ENCODE data around the gene TMEM108.

The TMEM108 gene

DNA sequence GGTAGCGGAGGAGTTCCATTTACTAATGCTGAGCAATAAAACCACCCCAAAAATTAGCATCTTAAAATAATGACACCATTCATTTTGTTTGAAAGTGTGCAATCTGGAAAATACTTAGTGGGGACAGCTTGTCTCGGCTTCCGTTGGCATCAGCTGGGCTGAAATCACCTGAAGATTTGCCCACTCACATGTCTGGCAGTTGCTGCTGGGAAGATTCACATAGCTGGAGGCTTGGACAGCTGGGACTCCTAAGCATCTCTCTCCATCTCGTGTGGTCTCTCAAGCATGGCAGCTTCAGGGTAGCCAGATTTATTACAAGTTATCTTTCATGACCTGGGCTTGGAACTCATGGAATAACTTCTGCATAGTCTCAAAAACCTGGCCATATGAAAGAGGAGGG lies 323.2 kb downstream of the TMEM108 start:
- DNase-seq (ENCODE audit: low spot score): no peak

- DNase-seq (ENCODE audit: low spot score): no peak
Observed at GRCh38 chr3:133362539-133362938, 324.3 kb downstream of the TMEM108 start.

- DNase-seq (ENCODE audit: low spot score): no peak
Observed at GRCh38 chr3:133364704-133365103, 326.5 kb downstream of the TMEM108 start.

- DNase-seq (ENCODE audit: low spot score): no peak
Observed at GRCh38 chr3:133366921-133367320, 328.7 kb downstream of the TMEM108 start.

DNA sequence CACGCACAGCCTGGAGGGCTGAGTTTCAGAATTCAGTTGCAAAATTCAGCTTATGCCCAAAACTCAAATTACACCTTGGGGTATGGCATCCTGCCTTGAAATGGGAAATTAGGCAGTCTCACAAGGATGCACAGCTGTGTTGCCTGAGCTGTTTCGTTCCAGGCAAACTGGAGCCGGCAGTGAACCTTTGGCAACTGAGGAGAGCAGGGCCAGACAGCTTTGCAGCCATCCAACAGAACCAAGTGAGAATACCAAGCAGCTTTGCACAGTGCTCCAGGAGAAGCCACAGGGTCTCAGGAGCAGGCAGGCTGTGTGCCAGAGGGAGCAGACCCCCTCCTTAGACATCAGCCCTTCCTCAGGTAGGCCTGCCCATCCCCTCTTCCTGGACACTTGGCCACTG lies 329.2 kb downstream of the TMEM108 start:
- DNase-seq (ENCODE audit: low spot score): no peak

DNA sequence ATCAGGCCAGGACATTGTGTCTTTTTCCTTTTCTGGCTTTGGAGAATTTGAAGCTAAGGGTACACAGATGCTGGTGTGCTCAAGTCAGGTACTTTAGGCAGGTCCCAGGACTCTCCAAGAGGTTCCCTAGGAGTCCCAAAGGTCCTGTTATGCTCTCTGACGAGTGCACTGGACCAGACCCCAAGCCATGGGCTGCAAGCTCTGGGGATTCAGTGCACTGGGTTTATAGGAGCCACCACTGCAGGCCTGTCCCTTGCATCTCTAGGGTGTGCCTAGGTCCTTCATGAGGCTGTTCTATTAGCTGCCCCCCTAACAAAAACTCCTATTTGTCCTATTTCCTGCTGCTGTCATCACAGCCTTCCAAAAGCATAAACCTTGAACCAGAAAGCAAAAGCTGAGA lies 329.8 kb downstream of the TMEM108 start:
- DNase-seq (ENCODE audit: low spot score): no peak

- no peak for DNase-seq (ENCODE audit: low spot score)
Observed at GRCh38 chr3:133368371-133369067, 330.3 kb downstream of the TMEM108 start.

DNA sequence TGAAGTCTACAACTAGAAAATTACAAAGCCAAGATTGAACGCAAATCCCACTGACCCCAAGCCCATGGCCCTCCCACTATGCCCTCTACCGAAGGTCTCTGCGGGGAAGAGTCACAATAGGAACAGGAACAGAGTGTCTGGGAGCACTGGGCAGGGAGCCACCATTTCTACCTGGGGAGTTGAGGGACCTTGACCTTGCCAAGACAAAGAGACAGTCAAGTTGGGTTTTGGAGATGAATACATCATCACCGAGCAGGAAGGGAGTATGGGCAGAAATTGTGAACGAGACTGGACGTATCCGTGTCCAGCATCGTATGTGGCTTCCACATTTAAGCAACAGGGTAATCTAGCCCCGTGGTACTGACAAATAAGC lies 330.9 kb downstream of the TMEM108 start:
- DNase-seq (ENCODE audit: low spot score): no peak

GRCh38 chr3:133371181-133371580 lies 333.0 kb downstream of the TMEM108 start:
- DNase-seq (ENCODE audit: low spot score): no peak

DNA sequence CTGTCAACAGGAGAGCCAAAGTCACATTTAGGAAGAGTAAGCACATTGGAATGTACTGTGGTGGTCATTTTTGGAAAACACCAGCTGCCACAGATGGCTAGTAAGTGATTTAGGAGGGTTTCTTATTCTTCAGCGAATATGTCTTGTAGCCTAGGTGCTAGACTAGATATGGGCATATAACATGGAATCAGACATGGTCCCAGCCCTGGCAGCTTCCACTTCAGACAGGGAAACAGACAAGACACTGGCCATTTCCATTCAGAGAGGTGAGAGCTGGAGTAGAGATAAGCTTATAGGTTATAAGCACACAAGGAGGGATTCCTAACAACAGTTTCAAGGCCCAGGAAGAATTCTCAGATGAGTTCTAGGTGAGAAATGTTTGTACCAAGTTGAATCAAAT lies 333.5 kb downstream of the TMEM108 start:
- no peak for DNase-seq (ENCODE audit: low spot score)

DNA sequence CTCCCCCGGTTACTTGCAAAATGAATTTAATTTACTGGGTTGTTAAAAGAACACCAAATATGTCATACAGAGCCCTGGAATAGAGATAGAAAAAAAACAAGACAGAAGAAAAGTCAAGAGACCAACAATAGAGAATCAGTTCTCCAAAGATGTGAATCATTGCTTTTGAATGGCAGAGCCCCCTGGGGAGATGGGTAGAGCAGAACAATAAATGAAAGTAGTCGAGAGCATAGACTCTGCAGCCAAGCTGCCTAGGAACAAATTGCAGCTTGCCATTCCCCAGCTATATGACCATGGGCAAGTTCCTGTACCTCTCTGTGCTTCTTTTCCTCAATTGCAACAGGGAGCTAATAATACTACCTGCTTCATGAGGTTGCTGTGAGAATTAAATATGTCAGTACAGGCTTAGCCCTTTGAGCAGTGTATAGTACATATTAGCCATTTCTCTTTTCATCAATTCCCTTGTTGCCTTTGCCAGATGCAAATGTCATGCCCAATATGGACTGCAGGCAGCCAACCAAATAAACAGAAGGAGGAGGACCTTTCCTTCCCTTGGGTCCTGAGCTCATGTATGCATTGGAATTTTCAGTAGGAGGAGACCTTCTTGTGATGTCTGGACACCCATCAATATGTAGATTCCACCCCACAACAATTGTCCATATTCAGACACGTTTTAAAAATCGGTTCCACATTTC lies 336.7 kb downstream of the TMEM108 start:
- no peak for DNase-seq (ENCODE audit: low spot score)

DNA sequence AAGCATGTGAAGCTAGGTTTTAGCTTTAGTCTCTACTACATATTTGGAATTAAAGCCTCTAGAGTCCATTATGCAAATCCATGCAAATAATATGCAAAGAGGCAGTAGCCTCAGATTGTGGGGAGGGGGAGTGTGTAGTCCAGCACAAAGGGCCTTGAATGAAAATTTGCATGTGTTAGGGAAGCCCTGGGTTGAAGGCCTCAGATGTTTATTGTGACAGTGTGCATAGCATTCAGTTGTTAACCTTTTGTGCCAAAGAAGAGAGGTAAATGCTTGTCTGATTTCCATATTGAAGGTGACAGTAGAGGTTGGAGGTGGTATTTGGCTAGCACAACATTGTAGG lies 337.2 kb downstream of the TMEM108 start:
- no peak for DNase-seq (ENCODE audit: low spot score)

DNA sequence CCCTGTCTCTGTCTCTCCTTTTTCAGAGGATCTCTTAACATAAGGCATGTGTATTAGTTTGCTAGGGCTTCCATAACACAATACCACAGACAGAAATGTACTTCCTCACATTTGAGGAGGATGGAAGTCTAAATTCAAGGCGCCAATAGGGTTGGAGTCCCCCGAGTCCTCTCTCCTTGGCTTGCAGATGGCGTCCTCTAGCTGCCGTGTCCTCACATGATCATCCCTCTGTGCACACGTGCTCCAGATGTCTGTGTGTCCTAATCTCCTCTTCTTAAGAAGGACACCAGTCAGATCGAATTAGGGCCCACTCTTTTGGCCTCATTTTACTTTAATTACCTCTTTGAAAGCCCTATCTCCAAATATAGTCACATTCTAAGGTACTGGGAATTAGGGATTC lies 338.6 kb downstream of the TMEM108 start:
- no peak for DNase-seq (ENCODE audit: low spot score)

GRCh38 chr3:133377396-133377795 lies 339.2 kb downstream of the TMEM108 start:
- no peak for DNase-seq (ENCODE audit: low spot score)

DNA sequence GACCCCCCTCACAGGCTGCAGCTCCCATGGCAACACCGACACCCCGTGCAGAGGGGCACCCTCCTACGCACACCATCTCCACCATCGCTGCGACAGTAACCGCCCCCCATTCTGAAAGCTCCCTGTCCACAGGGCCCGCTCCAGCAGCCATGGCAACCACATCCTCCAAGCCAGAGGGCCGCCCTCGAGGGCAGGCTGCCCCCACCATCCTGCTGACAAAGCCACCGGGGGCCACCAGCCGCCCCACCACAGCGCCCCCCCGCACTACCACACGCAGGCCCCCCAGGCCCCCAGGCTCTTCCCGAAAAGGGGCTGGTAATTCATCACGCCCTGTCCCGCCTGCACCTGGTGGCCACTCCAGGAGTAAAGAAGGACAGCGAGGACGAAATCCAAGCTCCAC lies 341.7 kb downstream of the TMEM108 start:
- DNase-seq (ENCODE audit: low spot score): no peak

DNA sequence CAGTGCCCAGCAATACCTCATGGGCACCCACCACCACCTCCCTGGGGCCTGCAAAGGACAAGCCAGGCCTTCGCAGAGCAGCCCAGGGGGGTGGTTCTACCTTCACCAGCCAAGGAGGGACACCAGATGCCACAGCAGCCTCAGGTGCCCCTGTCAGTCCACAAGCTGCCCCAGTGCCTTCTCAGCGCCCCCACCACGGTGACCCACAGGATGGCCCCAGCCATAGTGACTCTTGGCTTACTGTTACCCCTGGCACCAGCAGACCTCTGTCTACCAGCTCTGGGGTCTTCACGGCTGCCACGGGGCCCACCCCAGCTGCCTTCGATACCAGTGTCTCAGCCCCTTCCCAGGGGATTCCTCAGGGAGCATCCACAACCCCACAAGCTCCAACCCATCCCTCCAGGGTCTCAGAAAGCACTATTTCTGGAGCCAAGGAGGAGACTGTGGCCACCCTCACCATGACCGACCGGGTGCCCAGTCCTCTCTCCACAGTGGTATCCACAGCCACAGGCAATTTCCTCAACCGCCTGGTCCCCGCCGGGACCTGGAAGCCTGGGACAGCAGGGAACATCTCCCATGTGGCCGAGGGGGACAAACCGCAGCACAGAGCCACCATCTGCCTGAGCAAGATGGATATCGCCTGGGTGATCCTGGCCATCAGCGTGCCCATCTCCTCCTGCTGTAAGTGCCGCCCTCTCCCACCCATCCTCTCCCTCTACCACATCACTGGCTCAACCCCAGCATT lies 342.5 kb downstream of the TMEM108 start:
- no peak for DNase-seq (ENCODE audit: low spot score)

- DNase-seq (ENCODE audit: low spot score): no peak
Observed at GRCh38 chr3:133381346-133382109, 343.3 kb downstream of the TMEM108 start.

DNA sequence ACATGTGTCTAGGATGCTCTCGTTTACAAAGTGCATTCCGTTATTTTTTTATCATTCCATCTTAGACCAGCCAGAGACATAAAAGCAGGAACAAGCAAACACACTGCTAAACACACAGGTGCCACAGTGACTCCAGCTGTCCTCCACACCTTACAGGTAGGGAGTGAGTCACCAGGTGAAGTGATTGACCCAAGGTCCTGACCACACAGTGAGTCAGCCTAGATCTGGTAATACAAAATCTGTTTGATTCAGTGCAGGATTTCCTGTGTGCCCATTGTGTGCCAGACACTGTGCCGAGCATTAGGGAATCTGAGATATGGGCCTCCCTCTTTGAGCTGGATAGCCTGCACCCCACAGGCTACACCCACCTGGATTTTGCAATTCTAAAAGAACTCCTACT lies 345.0 kb downstream of the TMEM108 start:
- no peak for DNase-seq (ENCODE audit: low spot score)

DNA sequence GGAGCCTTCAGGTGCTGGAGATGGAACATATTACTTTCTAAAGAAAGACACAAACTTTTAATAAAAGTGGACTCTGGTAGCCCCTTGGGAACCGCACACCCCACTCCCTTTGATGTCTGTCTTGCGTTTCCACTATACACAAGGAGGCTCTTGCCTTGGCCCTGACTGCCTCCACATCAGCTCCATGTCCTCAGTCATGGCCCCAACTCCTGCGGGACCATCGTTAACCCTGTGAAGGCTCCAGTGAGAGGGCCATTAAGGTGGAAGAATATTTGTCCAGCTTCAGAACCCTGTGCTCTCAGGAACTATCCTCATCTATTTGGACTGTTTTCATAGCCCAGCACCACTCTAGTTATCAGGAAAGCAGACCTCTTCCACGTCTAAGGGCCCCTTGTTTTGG lies 345.6 kb downstream of the TMEM108 start:
- no peak for DNase-seq (ENCODE audit: low spot score)

DNA sequence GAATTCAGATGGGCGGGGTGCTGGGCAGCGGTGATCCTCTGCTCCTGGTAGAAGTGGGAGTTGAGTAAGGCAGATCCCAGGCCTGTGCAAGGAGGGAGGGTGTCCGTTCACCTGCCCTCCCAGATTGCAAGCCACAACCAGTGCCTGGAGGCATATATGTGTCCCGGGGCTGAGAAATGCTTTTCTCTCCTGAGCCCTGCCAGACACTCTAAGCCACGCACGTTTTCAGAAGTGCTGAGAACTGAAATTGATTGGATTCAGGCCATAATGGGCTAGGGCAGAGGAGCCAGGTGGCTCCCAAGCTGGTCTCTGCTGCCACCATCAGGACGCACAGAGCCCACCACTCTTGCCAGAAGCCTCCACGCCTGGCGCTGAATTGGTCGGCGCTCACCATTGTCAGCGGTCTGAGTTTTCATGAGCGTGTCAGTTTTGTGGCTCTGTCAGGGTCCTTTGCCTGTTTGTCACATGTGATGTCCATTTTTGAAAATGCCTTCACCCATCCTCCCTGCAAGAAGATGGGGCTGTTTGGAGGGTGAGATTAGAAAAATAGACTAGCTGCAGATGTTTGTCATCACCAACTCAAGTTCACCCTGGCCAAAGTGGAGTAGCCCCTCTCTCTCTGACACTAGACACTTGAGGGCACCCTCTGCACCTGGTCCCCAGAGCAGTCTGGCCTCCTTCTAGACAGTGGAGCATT lies 346.3 kb downstream of the TMEM108 start:
- DNase-seq (ENCODE audit: low spot score): no peak

GRCh38 chr3:133386876-133387275 lies 348.7 kb downstream of the TMEM108 start:
- no peak for DNase-seq (ENCODE audit: low spot score)

GRCh38 chr3:133387341-133387740 lies 349.1 kb downstream of the TMEM108 start:
- DNase-seq (ENCODE audit: low spot score): no peak

Measured in hematopoietic multipotent progenitor cell treated with erythropoietin and hydrocortisone succinate and interleukin-3 and kit ligand, for 17 days (in vitro differentiated cells).